D721Med (cell line): Measurements from ENCODE around the gene TBX19.
"Not testable (repeated sequence)": the region's sequence is repeated elsewhere in the genome, so short reads cannot be mapped to it uniquely, and the experiment has no call there.

Experiments
- DNase-seq: peaks from one replicate; pipeline ENCODE4 v3.0.0; 2011; ENCODE audit warnings: low spot score; ENCODE audit not compliant: insufficient read length
- FAIRE-seq: peaks from 2 replicates; lab custom pipeline; 2011; peaks lifted over from hg19 to GRCh38; lab: Jason Lieb, UNC
- TF ChIP-seq, protein P1 (sequence below): IDR thresholded peaks from 2 replicates; pipeline ENCODE4 v1.5.1; 2012; ENCODE audit warnings: mild to moderate bottlenecking, control low read depth; ENCODE audit not compliant: insufficient read depth; ENCODE audit errors: missing control alignments

TBX19 gene

DNA sequence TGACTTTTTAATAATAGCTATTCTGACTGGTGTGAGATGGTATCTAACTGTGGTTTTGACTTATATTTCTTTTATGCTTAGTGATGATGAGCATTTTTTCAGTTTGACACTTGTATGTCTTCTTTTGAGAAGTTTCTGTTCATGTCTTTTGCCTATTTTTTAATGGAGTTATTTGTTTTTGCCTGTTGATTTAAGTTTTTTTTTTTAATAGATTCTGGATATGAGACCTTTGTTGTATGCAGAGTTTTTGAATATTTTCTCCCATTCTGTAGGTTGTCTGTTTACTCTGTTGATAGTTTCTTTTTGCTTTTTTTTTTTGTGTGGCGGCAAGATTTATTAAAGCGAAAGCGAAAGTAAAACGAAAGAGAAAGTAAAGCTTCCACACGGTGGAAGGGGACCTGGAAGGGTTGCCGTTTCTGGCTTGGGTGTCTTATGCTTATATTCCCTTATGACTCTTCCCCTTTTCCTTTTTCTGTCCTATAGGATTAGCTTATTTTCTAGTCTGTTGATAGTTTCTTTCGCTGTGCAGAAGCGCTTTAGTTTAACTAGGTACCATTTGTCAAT lies 67.6 kb downstream of the TBX19 start:
- TF ChIP-seq, protein P1, sequence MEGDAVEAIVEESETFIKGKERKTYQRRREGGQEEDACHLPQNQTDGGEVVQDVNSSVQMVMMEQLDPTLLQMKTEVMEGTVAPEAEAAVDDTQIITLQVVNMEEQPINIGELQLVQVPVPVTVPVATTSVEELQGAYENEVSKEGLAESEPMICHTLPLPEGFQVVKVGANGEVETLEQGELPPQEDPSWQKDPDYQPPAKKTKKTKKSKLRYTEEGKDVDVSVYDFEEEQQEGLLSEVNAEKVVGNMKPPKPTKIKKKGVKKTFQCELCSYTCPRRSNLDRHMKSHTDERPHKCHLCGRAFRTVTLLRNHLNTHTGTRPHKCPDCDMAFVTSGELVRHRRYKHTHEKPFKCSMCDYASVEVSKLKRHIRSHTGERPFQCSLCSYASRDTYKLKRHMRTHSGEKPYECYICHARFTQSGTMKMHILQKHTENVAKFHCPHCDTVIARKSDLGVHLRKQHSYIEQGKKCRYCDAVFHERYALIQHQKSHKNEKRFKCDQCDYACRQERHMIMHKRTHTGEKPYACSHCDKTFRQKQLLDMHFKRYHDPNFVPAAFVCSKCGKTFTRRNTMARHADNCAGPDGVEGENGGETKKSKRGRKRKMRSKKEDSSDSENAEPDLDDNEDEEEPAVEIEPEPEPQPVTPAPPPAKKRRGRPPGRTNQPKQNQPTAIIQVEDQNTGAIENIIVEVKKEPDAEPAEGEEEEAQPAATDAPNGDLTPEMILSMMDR = no peak
- no peak for DNase-seq
- no peak for FAIRE-seq

DNA sequence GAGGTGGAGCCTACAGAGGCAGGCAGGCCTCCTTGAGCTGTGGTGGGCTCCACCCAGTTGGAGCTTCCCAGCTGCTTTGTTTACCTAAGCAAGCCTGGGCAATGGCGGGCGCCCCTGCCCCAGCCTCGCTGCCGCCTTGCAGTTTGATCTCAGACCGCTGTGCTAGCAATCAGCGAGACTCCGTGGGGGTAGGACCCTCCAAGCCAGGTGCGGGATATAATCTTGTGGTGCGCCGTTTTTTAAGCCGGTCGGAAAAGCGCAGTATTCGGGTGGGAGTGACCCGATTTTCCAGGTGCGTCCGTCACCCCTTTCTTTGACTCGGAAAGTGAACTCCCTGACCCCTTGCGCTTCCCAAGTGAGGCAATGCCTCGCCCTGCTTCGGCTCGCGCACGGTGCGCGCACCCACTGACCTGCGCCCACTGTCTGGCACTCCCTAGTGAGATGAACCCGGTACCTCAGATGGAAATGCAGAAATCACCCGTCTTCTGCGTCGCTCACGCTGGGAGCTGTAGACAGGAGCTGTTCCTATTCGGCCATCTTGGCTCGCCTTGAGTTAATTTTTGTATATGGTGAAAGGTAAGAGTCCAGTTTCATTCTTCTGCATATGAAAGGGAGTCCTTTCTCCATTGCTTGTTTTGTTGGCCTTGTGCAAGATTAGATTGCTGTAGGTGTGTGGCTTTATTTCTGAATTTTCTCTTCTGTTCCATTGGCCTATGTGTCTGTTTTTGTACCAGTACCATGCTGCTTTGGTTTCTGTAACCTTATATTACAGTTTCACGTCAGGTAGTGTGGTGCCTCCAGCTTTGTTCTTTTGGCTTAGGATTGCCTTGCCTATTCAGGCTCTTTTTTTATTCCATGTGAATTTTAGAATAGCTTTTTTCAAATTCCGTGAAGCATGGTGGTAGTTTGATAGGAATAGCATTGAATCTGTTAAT lies 73.9 kb downstream of the TBX19 start:
- not testable (repeated sequence) for DNase-seq, FAIRE-seq

DNA sequence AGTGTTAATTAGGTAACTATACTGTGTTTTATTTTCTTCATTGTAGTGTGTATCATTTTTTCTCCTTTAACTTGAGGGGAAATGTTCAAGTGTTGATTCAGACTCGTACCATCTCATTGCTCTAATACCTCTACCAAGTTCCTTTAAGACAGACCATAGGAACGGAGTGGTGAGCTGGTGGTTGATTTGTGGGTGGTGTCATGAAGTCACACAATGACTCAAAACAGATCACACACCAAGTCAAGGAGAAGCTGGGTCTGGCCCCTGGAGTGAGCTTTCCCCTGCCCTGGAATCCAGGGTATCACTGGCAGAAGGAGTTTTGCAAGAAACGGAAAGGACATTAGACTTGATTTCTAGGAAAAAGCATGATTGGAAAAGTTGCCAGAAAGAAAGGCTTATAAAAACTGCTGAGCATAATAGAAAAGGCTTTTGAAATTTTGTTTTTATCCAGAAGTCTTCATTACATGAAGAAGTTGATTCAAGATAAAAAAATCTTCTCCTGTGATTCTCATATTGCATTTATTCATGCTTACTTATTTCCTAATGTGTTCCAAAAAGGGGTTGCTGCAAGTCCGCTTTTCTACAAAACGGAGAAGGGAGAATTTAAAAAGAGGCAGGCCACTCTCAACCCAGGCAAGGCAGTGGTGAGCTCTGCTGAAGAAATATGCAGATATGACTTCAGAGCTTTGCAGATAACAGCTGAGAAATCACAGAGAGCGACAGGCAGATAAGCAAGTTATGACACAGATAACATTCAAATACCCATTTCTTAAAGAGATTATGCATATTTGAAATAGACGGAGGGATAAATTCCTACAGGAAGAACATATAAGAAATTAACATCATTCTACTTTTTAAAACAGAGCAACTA lies 79.7 kb downstream of the TBX19 start:
- no peak for DNase-seq
- peak; percentile 60 for FAIRE-seq
- TF ChIP-seq, protein P1 = no peak

DNA sequence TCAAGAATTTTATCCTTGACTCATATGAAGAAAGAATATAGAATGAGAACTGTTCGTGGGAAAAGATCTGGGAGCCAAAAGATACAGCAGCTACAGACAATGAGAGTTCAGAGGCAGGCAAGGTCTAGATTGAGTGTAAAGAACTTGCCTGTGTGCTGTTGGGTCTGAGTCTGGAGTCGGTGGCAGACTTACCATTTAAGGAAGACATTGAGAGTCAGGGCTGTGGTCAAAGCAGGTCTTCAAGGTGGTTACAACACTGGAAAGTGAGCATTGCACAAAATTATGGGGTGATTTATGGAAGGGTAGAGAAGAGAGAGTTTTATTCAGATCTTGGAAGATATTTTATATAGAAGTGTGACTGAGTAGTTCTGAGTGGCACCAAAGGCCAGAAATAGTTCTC lies 80.6 kb downstream of the TBX19 start:
- TF ChIP-seq, protein P1 = no peak
- DNase-seq (no peak), FAIRE-seq (no peak)

DNA sequence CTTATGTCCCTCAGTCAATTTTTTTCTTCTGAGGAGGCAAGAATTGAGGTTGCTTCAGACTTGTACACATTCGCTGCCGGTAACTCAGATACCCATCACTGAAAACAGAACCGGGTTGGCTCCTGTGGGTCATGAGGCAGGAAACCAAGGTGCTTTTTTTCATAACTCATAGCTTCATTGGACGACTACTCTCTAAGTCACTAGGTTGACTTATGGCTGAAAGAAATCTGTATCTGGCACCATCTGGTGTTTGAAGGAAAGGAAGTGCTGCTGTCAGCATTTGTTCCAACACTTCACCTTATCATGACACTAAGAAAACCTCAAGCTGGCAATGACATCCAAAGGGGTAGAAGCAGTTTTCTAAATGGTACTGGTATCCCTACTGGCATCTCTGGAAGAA lies 82.3 kb downstream of the TBX19 start:
- DNase-seq = no peak
- no peak for FAIRE-seq
- TF ChIP-seq, protein P1 = no peak
